Cerebellar nuclear complex (tissue), 1 donor: Measurements from ENCODE around the gene CPTP.
"Not testable (repeated sequence)": the region's sequence is repeated elsewhere in the genome, so short reads cannot be mapped to it uniquely, and the experiment has no call there.

ENCODE experiments used
- DNase-seq, 2 experiments: peaks; one replicate each; lab custom pipeline; 2025; lab: John Stamatoyannopoulos, UW

CPTP gene

DNA sequence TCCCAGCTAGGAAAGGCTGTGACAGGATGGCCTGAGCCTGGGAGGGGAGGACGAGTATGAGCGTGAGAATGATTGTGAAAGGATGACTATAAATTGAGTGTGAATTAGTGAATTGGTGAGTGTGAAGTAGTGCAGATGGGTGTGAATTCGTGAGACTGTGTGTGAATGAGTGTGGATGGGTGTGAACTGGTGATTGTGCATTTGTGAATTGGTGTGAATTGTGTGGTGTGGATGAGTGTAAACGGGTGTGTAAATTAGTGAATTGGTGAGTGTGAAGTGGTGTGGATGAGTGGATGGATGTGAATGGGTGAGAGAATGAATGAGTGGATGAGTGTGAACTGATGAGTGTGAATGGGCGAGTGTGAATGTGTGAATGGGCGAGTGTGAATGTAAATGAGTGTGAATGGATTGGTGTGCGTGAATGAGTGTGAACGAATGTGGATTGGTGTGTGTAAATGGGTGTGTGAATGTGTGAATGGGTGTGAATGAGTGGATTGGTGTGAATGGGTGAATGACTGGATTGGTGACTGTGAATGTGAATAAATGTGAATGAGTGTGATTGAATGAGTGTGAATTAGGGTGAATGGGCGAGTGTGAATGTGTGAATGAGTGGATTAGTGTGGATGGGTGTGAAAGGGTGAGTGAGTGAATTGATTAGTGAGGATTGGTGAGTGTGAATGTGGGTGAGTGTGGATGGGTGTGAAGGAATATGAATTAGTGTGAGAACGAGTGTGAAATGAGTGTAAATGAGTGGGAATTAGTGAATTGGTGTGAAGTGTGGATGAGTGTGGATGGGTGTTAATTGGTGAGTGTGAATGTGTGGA is 41.5 kb downstream of the CPTP start:
- DNase-seq, result no peak

DNA sequence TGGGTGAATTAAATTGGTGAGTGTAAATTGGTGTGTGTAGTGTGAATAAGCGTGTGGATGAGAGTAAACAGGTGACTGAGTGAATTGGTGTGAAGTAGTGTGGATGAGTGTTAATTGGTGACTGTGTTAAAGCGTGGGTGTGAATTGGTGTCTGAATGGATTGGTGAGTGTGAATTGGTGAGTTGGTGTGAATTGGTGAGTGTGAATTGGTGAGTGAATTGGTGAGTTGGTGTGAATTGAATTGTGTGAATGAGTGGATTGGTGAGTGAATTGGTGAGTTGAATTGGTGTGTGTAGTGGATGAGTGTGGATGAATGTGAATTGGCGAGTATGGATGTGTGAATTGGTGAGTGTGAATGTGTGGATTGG is 42.1 kb downstream of the CPTP start:
- DNase-seq, result no peak

DNA sequence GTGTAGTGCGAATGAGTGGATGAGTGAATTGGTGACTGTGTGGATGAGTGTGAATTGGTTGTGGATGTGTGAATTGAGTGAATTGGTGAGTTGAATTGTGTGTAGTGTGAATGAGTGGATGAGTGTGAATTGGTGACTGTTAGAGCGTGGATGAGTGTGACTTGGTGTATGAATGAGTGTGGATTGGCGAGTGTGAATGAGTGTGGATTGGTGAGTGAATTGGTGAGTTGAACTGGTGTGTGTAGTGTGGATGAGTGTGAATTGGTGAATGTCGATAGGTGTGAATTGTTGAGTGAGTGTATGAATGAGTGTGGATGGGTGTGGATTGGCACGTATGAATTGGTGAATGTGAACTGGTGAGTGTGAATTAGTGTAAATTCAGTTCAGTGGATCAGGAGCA is 42.7 kb downstream of the CPTP start:
- DNase-seq, result no peak

DNA sequence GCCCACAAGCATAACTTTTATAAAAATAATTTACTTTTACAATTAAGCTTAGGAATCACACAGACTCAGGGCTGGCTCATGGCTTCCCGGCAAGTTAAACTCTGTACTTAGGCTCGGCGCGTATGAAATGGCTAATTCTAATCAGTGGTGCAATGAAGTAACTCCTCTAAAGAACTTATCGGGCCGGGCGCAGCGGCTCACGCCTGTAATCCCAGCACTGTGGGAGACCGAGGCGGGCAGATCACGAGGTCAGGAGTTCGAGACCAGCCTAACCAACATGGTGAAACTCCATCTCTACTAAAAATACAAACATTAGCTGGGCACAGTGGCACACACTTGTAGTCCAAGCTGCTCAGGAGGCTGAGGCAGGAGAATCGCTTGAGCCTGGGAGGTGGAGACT is 45.5 kb downstream of the CPTP start:
- DNase-seq, result not testable (repeated sequence)

DNA sequence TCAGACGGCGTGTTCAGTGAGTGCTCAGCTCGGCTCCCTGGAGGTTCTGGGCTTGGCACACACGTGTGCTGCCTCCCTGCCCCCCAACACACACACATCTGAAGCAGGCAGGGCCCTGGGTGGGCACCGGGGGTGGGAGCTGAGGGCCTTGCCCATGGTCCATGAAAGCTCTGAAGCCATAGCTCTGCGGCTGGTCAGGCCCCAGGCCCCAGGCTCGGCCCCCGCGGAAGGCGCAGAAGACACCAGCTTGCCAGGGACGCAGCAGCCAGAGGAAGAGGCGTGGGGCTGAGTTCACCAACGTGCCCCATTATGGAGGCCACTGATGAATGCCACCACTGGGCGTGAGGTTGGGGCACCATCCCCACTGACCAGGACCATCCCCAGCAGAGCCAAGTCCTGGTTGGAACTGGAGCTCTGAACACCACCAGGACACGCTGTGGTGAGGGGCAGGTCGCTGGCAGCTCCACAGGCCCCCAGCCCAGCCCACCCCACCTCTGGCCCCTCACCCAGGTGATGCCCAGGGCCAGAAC is 46.2 kb downstream of the CPTP start:
- DNase-seq, result no peak

DNA sequence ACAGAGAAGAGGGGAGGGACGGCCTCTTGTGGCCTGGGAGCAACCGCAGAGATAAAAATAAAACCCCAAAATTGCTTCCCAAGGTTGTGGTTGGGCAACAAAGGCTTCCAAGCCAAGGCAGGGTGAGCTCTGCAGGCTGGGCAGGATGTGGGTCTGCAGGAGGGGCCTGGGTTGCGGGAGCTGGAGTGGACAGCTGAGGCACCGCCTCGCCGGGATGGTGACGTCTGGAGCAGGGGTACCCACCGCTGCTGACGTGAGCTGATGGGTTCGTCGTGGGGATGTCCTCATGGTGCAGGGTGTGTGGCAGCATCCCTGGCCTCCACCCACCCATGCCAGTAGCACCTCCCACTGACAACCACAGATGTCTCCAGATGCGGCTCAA is 46.8 kb downstream of the CPTP start:
- DNase-seq, result no peak

DNA sequence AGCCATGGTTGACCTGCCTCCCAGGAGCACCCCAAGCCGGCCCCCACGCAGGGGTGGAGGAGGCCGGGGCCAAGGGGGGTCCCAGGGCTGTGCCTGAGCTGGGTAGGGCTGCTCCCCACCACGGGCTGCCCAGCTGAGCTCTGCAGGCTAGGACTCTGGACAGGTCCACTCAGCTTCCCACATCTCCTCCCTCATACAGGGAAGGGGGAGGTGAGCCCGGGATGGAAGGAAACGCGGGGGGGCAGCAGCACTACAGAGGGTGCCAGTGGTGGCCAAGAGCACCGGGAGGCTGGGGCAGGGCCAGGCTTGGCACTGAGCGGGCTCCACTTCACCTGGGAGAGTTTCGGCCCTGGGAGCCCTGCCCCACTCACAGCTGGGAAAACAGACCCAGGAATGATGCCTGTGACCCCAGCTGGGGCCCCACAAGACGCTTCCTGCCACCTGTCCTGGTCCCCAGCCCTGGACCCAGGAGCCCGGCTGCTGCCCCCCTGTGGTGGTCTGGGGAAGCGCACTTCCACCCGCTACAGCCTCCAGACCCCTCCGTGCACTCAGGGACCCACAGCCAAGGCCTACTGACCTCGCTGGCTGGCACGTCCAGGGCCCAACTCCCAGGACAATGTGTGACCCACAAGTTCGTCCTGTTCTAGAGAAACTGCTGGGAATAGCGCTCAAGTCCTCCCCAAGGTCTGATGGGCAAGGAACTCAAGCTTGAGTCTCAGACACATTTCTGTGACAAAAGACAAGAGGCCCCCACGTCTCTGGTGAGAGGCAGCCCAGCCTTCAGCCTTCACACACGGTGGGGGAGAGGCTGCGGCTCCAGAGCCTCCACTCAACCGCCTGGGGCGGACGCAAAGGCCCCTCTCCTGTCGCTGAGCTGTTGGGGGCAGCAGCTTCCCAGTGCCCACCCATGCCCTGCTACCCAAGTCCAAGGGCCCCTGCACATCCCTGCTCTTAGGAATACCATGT is 47.4 kb downstream of the CPTP start:
- no peak for DNase-seq

DNA sequence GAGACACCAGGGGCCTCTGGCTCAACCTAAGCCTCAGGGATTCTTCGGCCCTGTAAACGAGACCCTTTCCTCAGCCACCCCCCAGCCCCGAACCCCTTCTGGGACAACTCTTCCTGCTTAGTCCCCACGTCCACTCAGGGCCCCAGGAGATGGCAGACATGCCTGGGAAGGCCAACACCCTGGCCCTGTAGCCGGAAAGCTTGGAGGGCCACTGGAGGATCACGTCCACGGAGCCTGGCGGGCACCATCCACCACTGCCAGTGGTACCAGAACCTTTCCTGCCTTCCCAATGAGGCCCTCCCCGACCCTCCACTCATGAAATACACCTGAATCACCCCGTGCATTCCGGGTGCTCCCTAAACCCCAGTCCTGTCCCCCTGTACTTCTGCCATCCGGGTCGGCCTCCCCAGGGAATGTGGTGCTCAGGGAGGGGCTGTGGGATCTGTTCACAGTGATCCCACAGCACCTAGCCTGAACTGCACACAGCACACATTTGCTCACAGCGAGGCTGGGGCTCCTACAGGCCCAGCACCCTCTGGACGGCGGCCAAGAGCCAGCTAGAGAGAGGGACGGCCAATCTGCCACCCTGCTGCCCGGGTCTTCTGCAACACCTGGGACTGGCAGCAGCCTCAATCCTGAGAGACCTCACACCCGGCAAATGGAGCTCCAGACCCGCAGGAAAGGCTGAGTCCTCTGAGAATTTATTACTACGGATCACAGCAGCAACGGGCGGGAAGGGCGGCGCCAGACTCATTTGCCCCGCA is 48.6 kb downstream of the CPTP start:
- no peak for DNase-seq

DNA sequence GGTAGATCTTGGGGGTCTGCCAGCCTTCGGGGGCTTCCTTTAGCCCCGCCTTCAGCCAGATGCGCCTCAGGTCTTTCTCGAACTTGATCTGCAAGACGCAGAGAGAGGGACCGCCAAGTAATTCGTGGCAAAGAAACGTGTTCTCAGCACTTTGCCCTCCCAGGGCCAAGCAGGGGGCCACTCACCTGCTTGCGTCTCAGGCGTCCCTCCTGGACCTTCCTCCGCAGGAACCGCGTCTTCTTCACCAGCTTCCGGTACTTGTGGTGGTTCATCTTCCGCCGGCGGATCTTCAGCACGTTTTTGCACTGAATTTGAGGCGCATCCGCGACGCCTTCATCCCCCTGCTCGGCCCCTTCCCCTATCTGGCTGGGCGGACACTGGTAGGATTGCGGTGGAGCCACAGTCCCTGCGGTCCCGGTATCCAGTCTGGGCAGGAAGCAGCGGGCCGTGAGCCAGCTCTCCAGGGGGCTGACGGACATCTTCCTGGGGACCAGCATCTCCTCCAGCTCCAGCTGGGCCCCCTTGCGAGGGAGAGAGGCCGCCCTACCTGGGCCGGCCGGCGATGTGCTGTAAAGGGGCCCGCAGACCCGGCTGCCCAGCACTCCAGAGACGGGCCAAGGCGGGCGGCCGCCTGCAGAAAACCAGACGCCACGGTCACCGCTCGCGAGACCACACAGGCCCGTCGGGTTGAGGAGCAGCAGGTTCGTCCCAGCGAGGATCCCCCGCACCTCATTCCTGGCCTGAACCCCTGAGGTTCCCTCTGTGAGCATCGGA is 49.4 kb downstream of the CPTP start:
- no peak for DNase-seq

DNA sequence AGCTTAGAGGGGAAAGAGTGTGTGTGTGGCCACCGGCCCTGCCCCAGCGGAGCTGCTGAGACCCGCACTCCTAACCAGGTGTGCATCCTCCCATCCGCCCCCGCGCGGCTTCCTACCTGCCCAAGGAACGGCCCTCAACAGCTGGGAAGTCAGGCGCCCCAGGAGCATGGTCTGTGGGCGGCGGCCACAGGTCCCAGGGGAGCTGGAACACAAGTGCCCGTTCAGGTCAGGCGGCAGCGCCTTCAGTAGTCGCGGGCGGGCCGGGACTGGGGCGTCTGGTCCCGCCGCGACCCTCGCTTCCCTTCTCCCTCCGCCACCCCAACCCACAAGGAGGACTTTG is 50.0 kb downstream of the CPTP start:
- DNase-seq, result no peak

DNA sequence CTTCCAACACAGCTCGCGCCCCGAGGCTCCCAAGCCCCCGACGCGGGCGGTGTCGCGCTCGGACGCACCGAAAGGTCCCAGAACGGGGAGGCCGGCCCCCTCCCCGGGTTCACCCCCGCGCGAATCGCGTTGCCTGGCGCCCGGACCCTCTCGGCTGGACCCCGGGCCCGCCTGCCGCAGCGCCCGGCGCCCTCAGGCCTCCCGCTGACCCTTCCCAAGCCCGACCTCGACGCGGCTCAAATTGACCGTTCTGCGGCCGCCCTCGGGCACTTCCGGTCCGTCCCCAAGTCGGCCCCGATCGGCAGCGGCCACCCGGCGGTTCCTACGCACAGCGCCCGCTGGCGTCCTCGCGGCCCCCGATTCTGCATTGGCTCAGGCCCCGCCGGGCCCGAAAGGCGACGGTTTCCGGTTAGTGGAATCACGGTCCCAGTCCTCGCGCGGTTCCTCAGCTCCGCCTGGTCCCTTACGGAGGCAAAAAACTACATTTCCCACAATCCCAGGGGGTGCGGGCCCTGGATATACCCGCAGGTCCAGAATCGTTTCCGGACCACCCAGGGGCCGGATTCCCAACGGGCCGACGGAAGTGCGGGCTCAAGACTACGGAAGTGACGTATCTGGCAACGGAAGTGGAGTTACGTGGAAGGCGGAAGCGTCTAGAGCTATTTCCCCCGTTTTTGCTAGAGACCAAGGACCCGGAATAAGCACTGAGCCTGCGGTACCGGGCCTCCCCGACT is 50.5 kb downstream of the CPTP start, which contains the start of gene AURKAIP1:
AURKAIP1 (minus strand) TSS at position 279 of the 734 bp plus-strand sequence. CDS start 451 bp downstream, outside the sequence.
- DNase-seq, result peak; percentile 90 to 96

DNA sequence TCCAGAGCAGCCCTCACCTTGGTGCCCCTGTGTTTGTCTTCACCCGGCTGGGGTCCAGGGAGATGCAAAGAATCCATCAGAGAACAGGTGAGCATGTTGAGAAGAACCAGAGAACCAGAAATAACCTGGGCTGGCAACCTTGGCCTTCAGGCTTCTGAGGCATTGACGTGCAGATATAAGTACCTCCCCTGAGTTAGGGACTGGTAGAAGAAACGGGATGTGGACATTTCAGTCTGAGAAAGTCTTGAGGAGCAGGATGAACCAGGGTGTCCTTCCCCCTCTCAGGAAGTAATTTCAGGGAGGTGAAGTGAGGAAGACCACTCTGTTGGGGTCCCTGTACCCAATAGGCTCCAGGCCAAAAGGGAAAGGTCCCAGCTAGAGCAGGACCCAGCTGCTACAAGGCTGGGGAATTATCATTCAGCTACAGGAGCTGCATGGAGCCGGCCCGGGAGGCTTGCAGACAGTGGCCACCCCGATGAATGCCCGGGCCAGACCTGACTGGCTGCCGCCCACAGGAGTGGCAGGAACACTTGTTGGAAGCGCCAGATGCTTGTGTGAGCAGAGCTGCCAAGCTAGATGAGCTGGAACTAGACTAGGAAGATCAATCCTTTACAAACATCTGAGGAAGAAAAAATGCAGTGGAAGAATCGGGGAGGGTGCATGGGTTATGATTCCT is 52.1 kb downstream of the CPTP start:
- DNase-seq, result no peak

DNA sequence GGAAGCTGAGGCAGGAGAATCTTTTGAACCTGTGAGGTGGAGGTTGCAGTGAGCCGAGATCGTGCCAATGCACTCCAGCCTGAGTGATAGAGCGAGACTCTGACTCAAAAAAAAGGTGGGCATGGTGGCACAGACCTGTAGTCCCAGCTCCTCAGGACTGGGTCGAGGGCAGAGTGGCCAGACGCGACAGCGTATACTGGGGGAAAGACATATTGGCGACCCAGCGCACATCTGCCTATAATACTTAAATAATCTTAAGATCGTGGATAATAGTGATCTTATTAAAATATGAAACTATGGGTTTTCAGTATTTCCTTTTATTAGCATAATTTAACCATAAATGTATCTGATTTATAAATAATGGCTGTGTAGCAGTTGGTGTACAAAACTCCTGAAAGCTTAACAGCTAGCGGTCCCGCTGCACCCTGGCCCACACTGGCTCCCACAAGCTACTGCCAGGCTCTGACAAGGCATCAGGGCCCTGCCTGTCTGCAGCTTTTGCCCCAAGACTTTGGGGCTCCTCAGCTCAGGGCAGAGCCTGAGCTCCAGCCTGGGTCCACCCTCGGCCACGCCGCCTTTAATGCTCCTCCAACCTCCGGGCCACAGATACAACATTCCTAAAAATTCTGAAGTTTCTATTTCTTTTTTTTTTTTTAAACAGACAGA is 53.1 kb downstream of the CPTP start:
- DNase-seq, result no peak
